ENCODE data around the gene MLPH.

- TF ChIP-seq PBX2 (CRISPR knock-in tag; IDR thresholded peaks at IDR 0.05; ENCODE audit: low read depth) (no peak), PBX2 (tag; conservative IDR thresholded peaks at IDR 0.05; ENCODE audit: low read depth) (no peak), ATF6 (CRISPR knock-in tag; IDR thresholded peaks at IDR 0.05) (no peak), USF2 (CRISPR knock-in tag; IDR thresholded peaks at IDR 0.05) (no peak), CTCF (IDR thresholded peaks at IDR 0.05 in 2 of 3, conservative IDR thresholded peaks at IDR 0.05 in 1 of 3; ENCODE audit: insufficient read depth in 2 of 3, low read depth in 1 of 3, low read length in 3 of 3) (no peak), EZH2 (IDR thresholded peaks at IDR 0.05; ENCODE audit: borderline replicate concordance, low read depth, low read length) (no peak), TAF9B (IDR thresholded peaks at IDR 0.05; ENCODE audit: partially characterized antibody) (no peak), RFX5 (IDR thresholded peaks at IDR 0.05; ENCODE audit: low read depth, low read length) (no peak), UBTF (IDR thresholded peaks at IDR 0.05; ENCODE audit: borderline replicate concordance in 1 of 2, low read depth in 2 of 2, low read length in 2 of 2) (no peak), MLX (CRISPR knock-in tag; conservative IDR thresholded peaks at IDR 0.05) (no peak), ETV5 (CRISPR knock-in tag; IDR thresholded peaks at IDR 0.05; ENCODE audit: low read depth) (no peak), NFE2 (IDR thresholded peaks at IDR 0.05; ENCODE audit: low read depth) (no peak), CHD2 (IDR thresholded peaks at IDR 0.05; ENCODE audit: low read depth, low read length) (no peak), ADNP (tag; IDR thresholded peaks at IDR 0.05) (no peak)
Observed at GRCh38 chr2:237601453-237602116, 114.5 kb downstream of the MLPH start.

All from K562 (cell line).